ENCODE measurements around the gene SSBP1.
"Not testable (repeated sequence)": the region's sequence is repeated elsewhere in the genome, so short reads cannot be mapped to it uniquely, and the experiment has no call there.

- not testable (repeated sequence) for TF ChIP-seq POLR2A (IDR thresholded peaks at IDR 0.05; ENCODE audit: low read depth, low read length); TAF1 (IDR thresholded peaks at IDR 0.05; ENCODE audit: low read depth, low read length); POLR2AphosphoS5 (IDR thresholded peaks at IDR 0.05; ENCODE audit: low read depth, low read length); PAX5 (IDR thresholded peaks at IDR 0.05; ENCODE audit: insufficient read depth, low read length, severe bottlenecking); SPI1 (IDR thresholded peaks at IDR 0.05; ENCODE audit: low read depth, low read length)
Observed at GRCh38 chr7:141770083-141770583, 32.0 kb downstream of the SSBP1 start.

Measured in GM12891 (cell line).